T-helper 17 cell (primary cell): ENCODE results near the gene GP1BB. TPM values are rescaled to one million over a fixed set of nuclear protein-coding genes. Genes with fewer than 3 reads are reported as not detected.

Experiments
- ATAC-seq: fragments of 150-1000 bp; cut with Tn5 transposase; 2 replicates; pipeline ENCODE4 v1.10.0; 2021; ENCODE audit warnings: mild to moderate bottlenecking, moderate library complexity
- DNase-seq, 3 donors: peaks; one replicate each; pipeline versions ENCODE4 v3.0.0 to v3.0.0-alpha.2; 2020 to 2021
- H3K9me3 ChIP-seq: one replicate; pipeline ENCODE4 v1.7.0; 2013; ENCODE audit warnings: low read length, mild to moderate bottlenecking; ENCODE audit not compliant: control insufficient read depth, poor library complexity, severe bottlenecking
- H3K27ac Mint-ChIP-seq: one replicate; pipeline ENCODE4 v1.8.0; 2022; ENCODE audit warnings: mild to moderate bottlenecking, moderate library complexity, mixed read lengths
- H3K27me3 Mint-ChIP-seq: one replicate; pipeline ENCODE4 v1.8.0; 2022; ENCODE audit warnings: mixed read lengths
- H3K36me3 Mint-ChIP-seq: one replicate; pipeline ENCODE4 v1.8.0; 2022; ENCODE audit warnings: low read depth, mixed read lengths
- H3K4me1 Mint-ChIP-seq: one replicate; pipeline ENCODE4 v1.8.0; 2022; ENCODE audit warnings: mild to moderate bottlenecking, mixed read lengths
- H3K4me3 Mint-ChIP-seq: one replicate; pipeline ENCODE4 v1.8.0; 2022; ENCODE audit warnings: mild to moderate bottlenecking, moderate library complexity, mixed read lengths
- total RNA-seq, 4 donors: library from RNA in 2 of 4; stranded (reverse) in 2 of 4; gene quantifications; one replicate each; pipeline ENCODE4 v1.2.3 and lab custom pipeline; 2022 to 2026

The GP1BB gene
- total RNA-seq, 2 donors from 2014 or later: 3.5 to 113 TPM

DNA sequence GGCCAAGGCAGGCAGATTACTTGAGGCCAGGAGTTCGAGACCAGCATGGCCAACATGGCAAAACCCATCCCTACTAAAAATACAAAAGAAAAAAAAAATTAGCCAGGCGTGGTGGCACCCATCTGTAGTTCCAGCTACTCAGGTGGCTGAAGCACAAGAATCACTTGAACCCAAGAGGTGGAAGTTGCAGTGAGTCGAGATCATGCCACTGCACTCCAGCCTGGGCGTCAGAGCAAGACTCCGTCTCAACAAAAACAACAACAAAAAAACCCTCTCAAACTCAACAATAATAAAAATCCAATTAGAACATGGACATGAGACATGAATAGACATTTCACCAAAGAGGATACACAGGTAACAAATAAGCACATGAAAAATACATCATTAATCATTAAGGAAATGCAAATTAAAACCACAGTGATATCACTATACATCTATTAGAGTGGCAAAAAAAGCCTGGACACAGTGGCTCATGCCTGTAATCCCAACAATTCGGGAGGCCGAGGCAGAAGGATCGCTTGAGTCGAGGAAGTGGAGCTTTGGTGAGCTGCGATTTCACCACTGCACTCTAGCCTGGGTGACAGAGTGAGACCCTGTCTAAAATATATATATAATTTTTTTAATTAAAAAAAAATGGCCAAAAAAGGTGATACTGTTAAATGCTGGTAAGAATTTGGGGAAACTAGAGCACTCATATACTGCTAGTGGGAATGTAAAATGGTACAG, 21.8 kb upstream of the GP1BB start:
- Mint-ChIP-seq H3K4me3 (no peak overlapping the region), H3K27ac (no peak overlapping the region)

DNA sequence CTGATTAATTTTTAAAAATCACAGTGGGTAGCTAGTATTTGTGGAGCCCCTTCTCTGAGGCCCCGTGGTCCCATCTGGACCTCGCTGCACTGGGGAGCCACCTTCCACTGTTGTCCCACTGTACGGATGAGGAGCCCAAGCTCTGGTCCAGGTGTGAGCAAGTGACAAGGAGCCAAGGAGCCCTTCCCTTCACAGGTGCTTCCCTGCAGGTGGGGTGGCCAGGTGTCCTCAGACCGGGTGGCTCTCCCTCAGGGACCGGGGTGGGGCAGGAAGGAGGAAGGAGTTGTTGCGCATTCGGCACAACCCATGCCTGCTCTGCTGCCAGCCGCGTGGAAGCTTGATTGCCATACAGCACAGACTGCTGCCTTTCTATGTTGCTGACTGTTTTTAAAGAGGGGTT, 19.5 kb upstream of the GP1BB start:
- DNase-seq (no peak), ATAC-seq (no peak)
- H3K9me3 ChIP-seq: no peaks in the 10 kb centered on the region
- Mint-ChIP-seq H3K27me3 (peaks cover 17% of the 10 kb centered on the region), H3K27ac (no peak overlapping the region), H3K36me3 (no peaks in the 10 kb centered on the region), H3K4me3 (no peak overlapping the region), H3K4me1 (no peaks in the 10 kb centered on the region)

More for the DNA sequence above, 21.8 kb upstream of the GP1BB start:
- no peak for DNase-seq
- peaks cover 25% of the 10 kb centered on the region for H3K27me3 Mint-ChIP-seq
- no peaks in the 10 kb centered on the region for H3K4me1 Mint-ChIP-seq
- no peaks in the 10 kb centered on the region for H3K36me3 Mint-ChIP-seq
- no peak for ATAC-seq
- H3K9me3 ChIP-seq: no peaks in the 10 kb centered on the region

DNA sequence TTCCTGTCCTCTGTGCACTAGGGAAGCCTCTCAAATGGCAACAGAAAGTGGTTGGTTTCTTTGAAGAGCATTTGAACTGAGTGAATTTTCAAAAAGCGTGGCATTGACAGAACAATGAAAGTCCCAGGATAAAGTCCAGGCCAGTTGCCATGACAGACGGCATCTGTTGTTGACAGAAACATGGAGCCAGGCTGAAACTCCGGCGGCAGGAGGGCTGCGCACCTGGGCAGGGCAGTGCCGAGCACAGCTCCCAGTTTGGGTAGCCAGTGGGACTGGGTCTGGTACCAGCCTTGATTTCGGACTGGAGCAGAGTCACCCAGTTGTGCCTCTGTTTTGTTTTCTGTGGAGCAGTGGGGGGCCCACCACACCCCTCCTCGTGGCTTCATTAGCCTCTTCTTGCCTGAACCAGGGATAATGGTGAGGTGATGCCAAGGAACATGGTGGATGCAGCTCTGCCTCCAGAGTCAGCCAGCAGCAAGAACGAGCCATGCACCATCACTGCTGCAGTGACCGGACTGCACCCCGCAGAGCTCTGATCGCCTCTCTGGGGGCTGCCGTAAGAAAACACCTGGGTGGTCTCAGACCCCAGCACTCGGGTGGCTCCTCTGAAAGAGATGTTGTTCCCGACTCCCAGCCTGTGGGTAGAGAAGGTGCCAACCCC, 18.9 kb upstream of the GP1BB start:
- Mint-ChIP-seq H3K4me3 (no peak overlapping the region), H3K27ac (no peak overlapping the region), H3K4me1 (no peaks in the 10 kb centered on the region), H3K36me3 (no peaks in the 10 kb centered on the region), H3K27me3 (peaks cover 22% of the 10 kb centered on the region)
- ATAC-seq (no peak), DNase-seq (no peak)
- no peaks in the 10 kb centered on the region for H3K9me3 ChIP-seq

DNA sequence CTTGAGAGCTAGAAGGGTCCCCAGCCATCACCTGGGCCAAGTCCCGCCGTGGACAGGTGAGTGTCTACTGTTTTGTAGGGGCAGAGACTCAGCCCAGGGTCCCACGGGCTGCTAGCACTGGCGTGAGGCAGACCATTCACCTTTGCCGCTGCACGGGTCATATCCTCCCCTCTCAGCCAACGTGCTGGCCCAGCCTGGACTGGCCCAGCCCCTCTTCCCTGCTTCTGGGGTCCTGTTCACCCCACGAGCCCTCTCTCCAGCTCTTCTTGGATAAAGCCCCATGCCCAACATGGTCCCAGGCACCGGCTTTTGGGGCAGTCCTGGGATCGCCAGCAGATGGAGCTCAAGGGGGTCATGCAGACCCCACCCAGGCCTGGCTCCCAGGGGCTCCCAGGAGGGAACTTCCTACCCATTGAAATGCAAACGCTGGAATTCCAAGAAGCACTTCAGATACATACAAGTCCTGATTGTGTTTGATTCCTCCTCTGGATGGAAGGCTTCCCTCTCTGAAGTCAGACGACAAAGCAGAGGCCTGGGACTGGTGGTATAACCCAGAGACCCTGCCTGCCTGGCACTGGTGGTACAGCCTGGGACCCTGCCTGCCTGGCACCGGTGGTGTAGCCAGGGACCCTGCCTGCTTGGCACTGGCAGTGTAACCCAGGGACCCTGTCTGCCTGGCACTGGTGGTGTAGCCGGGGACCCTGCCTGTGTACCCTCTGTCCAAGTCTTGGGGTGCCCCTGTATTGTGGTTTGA, 18.0 kb upstream of the GP1BB start:
- no peak overlapping the region for H3K27ac Mint-ChIP-seq
- ATAC-seq: no peak
- DNase-seq: no peak
- no peaks in the 10 kb centered on the region for H3K36me3 Mint-ChIP-seq
- H3K4me1 Mint-ChIP-seq: no peaks in the 10 kb centered on the region
- no peak overlapping the region for H3K4me3 Mint-ChIP-seq
- peaks cover 19% of the 10 kb centered on the region for H3K27me3 Mint-ChIP-seq
- no peaks in the 10 kb centered on the region for H3K9me3 ChIP-seq

DNA sequence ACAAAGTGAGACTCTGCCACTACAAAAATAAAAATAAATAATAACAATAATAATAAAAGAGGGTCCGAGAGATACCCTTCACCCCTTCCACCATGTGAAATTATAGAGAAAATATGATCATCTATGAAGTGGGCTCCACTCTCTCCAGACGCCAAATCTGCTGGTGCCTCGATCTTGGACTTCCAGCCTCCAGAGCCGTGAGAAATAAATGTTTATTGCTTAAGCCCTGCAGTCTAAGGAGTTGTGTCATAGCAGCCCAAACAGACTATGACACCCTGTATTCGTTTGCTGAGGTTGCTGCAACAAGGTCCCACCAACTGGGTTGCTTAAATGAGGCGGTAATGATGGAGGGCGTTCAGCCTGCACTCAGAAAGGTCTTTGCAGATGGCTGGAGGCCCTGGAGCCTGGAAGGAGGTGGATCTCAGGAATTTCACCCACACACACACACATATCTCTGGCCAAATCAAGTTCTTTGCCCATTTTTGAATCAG, 16.6 kb upstream of the GP1BB start:
- H3K27me3 Mint-ChIP-seq: peaks cover 14% of the 10 kb centered on the region
- DNase-seq (no peak), ATAC-seq (no peak)
- no peaks in the 10 kb centered on the region for H3K4me1 Mint-ChIP-seq
- H3K9me3 ChIP-seq: no peaks in the 10 kb centered on the region
- no peaks in the 10 kb centered on the region for H3K36me3 Mint-ChIP-seq
- no peak overlapping the region for H3K27ac Mint-ChIP-seq
- H3K4me3 Mint-ChIP-seq: no peak overlapping the region

DNA sequence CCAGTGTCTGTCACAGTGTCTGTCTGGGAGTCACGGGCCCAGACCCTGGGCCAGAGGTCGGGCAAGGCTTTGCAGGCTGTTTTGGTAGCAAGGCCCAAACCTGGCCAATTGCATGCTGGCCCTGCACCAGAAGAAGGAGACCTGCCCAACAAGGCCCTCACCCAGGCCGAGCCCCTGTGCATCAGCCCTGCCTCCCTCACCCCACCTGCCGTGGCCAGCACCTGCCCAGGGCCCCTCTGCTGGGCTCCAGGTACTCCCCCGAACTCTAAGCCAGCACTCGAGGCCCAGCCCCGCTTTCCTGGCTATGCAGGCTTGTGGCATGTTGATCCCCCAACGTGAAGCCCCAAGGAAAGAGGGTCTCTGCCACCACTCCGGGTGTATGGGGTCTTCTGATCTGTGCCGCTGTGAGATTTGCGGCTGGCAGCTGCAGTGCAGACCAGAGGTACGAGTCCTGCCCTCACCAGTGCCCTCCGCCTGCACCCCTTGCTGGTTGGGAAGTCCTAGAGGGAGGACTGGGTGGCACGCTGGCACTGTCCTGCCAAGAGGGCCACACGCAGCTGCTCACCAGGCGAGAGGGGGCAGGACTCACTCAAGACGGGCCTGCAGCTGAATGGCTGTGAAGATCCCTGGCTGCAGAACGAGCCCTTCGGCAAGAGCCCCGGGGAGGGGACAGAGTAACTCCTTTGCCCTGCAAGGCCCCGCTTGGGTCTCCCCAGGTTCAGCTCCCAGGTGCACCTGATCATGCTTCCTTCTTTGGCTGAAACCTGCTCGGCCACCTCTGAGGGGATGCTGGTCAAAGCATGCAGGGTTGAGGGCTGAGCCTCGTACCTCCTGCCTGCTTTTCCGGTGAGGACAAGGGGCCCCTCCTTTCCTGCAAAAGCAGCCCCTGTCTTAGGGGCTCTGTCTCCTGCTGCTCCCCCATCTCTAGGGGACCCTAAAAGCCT, 15.7 kb upstream of the GP1BB start:
- H3K27me3 Mint-ChIP-seq: peaks cover 19% of the 10 kb centered on the region
- no peaks in the 10 kb centered on the region for H3K36me3 Mint-ChIP-seq
- ATAC-seq (no peak), DNase-seq (no peak)
- H3K4me3 Mint-ChIP-seq: no peak overlapping the region
- H3K27ac Mint-ChIP-seq: no peak overlapping the region
- no peaks in the 10 kb centered on the region for H3K4me1 Mint-ChIP-seq
- no peaks in the 10 kb centered on the region for H3K9me3 ChIP-seq

DNA sequence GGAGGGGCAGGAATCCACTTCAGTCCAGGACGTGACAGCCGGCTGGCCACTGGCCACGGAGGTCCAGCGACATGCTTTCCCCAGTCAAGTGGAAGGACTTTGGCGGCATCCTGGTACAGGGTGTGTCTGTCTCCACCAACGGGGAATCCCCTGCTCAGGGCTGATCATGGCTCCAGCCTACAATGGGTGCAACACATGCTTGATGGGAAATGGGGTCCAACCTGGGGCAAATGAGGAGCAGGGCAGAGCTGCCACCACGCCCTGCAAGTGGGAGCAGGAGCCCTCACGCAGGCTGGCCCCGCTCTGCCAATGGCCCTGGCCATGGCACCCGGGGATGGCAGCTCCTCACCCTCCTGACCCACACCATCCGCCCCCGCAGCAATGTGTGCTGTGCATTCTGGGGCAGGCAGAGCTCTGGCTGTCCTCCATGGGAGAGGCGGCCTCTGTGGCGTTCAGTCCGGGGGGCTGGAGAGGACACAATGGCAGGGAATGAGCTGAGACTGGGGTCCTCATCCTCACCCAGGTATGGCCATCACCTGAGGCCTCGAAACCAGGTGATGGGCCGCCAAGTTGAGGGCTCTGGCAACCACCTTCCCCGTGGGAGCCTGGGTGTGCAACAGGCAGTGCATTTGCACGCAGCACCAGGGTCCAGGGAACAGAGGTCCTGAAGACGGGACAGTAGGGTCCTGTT, 14.9 kb upstream of the GP1BB start:
- H3K36me3 Mint-ChIP-seq: no peaks in the 10 kb centered on the region
- no peak overlapping the region for H3K27ac Mint-ChIP-seq
- DNase-seq (no peak), ATAC-seq (no peak)
- no peaks in the 10 kb centered on the region for H3K4me1 Mint-ChIP-seq
- H3K9me3 ChIP-seq: no peaks in the 10 kb centered on the region
- no peak overlapping the region for H3K4me3 Mint-ChIP-seq
- H3K27me3 Mint-ChIP-seq: peaks cover 25% of the 10 kb centered on the region

DNA sequence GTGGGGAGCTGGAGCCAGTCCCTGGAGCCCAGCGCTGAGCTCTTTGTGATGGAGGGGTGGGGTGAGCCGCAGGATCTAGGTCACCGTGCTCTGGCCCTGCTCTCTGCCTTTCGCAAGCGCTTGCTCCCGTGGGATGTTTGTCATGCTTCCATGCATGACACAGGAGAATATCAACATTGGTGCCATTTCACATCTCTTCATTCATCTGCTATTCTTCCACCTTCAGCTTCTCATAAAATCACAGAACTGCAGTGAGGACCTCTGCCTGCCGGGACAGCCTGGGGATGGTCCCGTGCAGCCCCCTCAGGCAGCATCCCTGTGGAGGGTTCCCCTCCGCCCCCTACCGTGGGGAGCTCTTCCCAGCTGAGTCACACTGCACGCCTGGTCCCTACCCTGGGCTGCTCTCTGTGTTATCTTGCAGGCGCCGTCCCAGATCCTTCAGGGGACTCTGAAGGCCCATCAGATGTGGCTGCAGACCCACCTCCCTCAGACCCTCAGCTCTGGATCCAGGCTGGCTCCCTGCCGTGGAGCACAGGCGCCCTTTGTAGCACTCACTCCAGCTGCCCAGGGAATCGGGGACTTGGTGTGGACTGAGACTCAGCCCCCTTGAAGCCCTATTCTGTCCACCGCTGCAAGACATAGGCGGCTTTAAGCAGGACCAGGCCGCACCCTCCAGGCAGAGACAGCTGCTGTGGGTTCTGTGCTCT, 14.1 kb upstream of the GP1BB start:
- ATAC-seq (no peak), DNase-seq (no peak)
- Mint-ChIP-seq H3K4me3 (no peak overlapping the region), H3K36me3 (no peaks in the 10 kb centered on the region), H3K27me3 (peaks cover 22% of the 10 kb centered on the region), H3K27ac (no peak overlapping the region), H3K4me1 (no peaks in the 10 kb centered on the region)
- no peaks in the 10 kb centered on the region for H3K9me3 ChIP-seq

DNA sequence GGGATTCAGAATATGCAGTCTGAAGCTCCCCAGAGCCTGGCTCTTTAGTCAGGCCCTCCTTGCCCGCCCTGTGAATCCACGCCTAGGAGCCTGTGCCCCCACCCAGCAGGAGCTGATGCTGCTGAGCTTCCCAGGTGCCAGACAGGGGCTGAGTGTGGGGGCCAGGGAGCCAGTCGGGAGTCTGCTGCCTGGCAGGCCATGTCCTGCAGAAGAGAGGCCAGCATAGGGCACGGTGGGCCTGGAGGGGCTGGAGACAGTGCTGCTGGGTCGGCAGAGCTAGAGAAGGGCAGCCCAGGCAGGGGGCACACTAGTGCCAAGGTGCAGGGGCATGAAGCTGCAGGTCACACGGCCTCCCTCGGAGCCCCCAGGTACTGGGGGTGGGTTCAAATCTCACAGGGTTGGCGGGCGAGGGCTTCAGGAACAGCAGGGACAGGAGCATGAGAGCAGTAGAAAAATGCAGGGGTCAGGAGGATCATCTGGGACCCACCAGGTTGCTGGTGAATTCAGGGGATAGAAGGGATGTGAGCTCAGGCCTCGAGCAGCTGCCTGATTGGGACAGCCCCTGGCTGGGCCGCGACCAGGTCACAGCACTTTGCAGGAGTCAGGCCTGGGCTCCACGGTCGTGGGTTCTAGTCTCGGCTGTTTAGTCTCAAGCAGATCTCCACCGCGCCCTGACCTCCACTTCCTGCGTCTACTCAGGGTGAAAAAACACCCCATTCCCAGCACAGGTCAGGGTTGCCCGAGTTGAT, 13.1 kb upstream of the GP1BB start:
- H3K9me3 ChIP-seq: no peaks in the 10 kb centered on the region
- no peaks in the 10 kb centered on the region for H3K36me3 Mint-ChIP-seq
- no peak overlapping the region for H3K4me3 Mint-ChIP-seq
- H3K4me1 Mint-ChIP-seq: no peaks in the 10 kb centered on the region
- peaks cover 19% of the 10 kb centered on the region for H3K27me3 Mint-ChIP-seq
- H3K27ac Mint-ChIP-seq: no peak overlapping the region
- DNase-seq (no peak), ATAC-seq (no peak)

DNA sequence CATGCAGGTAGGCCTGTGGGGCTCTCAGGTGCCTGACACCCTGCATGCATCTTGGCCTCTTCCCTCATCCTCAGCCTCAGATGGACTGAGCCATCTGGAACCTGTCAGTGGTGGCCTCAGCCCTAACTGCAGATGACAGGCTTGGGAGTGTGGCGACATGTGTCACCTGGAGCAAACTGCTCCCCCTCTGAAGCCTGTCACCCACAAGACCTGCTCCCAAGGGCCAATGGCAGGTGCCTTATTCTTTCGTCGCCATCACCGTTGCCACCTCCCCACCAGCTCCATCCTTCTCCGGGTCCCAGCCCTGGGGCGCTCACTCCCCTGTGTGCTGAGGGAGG, 12.6 kb upstream of the GP1BB start:
- no peak overlapping the region for H3K4me3 Mint-ChIP-seq
- H3K36me3 Mint-ChIP-seq: no peaks in the 10 kb centered on the region
- no peaks in the 10 kb centered on the region for H3K4me1 Mint-ChIP-seq
- ATAC-seq (no peak), DNase-seq (no peak)
- H3K27ac Mint-ChIP-seq: no peak overlapping the region
- no peaks in the 10 kb centered on the region for H3K9me3 ChIP-seq
- peaks cover 19% of the 10 kb centered on the region for H3K27me3 Mint-ChIP-seq

DNA sequence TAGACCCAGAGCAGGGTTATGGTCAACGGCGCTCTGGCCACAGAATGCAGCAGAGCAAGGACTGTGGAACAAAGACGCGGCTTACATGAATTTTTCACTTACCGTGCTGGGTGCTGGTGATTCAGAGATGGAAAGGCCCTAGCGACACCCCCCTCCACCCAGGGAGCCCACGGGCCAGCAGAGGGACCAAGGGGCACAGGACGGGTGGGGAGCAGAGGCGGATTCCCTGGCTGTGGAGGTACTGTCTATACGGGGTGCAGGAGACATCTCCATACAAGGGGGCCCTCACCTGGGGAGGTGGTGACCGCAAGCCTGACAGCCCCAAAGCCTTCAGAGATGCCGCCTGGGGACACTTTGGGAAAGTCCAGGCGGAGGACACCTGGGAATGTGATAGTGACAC, 10.1 kb upstream of the GP1BB start:
- peaks cover 19% of the 10 kb centered on the region for H3K27me3 Mint-ChIP-seq
- H3K4me3 Mint-ChIP-seq: peak overlapping the region; percentile 78
- H3K36me3 Mint-ChIP-seq: no peaks in the 10 kb centered on the region
- no peak for DNase-seq
- peaks cover 3% of the 10 kb centered on the region for H3K4me1 Mint-ChIP-seq
- H3K9me3 ChIP-seq: no peaks in the 10 kb centered on the region
- no peak overlapping the region for H3K27ac Mint-ChIP-seq
- no peak for ATAC-seq
